Kidney tubule cell (primary cell): ENCODE data around the gene STX11.
A peak's percentile ranks its signal among the peaks of the same experiment; 100 is the strongest.
"Not testable (repeated sequence)": the region's sequence is repeated elsewhere in the genome, so short reads cannot be mapped to it uniquely, and the experiment has no call there.

ENCODE experiments used
- DNase-seq: peaks from one replicate; pipeline ENCODE4 v3.0.0-alpha.2; 2018; ENCODE audit warnings: low spot score

STX11 gene

GRCh38 chr6:144176043-144176442, 25.7 kb downstream of the STX11 start:
- no peak for DNase-seq

DNA sequence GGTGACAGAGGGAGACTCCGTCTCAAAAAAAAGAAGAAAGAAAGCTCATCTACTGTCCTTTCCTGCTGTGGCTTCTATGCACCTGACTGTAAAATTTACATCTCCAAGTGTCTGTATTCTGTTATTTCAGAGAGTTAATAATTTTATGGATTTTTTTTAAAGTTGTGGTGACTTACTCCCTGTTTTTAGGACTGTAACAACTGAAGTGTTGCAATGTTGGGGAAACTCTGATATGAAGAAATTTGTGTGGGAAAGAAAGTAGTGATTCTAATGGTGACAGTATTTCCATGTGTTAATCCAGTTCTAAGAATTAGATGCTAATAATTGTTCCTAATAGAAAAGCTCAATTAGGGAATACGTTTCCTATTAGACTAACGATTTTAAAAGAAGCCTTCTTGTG, 27.4 kb downstream of the STX11 start:
- DNase-seq = no peak

GRCh38 chr6:144178323-144178722, 28.0 kb downstream of the STX11 start:
- DNase-seq = no peak

DNA sequence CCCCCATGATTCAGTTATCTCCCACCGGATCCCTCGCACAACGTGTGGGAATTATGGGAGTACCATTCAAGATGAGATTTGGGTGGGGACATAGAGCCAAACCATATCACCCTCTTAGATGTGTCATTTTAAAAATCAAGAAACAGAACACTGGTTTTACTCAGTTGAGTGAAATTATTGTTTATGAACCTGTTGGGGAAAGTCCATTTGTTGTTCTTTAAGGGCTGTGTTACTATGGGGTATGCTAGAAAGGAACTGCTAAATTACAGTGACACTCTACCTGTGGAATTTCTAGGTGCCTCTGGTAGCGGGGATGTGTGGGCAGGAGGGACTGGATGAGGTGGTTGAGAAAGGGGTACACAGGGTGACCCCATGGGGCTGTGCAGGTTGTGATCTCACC, 28.9 kb downstream of the STX11 start:
- DNase-seq = no peak

- no peak for DNase-seq
These were observed 29.5 kb downstream of the STX11 start for GRCh38 chr6:144179828-144180227.

GRCh38 chr6:144180354-144180753, 30.0 kb downstream of the STX11 start:
- not testable (repeated sequence) for DNase-seq

DNA sequence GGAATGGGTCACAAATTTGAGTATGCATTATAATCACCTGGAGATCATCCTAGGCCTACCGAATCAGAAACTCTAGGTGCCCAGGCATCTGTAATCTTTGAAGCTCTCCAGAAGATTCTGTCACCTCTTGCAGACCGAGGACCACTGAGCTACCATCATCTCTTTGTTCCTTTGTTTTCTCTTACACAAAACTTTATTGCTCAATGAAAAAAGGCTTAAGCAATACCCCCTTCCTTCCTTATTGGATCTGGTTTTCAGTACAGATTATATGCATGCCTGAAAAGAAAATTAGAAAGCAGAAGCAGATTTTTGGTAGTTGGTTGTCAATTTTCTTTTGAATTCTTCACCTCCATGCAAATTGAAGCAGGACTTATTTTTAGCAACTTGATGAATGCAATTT, 31.3 kb downstream of the STX11 start:
- DNase-seq = no peak

- DNase-seq = not testable (repeated sequence)
These were observed 33.9 kb downstream of the STX11 start for GRCh38 chr6:144184186-144184585.

DNA sequence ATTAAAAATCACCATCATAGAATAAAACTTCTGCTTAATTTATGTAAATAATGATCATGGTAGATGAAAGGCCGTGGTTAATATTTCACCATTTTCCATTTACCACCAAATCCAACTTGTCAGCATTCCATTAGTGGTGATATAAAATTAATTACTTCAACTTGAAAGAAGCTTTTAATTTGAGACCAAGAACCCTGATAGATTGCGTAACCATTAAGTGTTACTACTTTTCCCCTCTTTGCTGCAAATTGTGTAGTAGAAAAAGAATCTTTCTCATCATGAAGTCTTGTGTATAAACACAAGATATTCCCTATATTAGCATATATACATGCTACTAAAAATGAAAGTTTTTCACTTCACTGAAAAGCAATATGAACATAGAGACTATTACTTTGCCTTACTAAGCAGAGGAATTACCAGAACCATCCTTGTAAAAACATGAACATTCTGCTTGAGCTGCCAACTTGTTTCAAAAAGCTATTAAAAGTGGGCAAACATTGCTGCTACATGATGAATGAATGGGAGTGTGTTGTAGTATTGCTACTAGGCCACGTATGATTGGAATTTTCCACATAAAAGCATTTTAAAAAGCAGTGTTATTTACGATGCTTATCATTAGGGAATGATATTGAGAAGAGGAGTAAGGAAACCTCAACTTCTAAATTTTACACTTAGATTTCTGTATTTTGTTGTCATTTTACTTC, 35.0 kb downstream of the STX11 start:
- DNase-seq = no peak

GRCh38 chr6:144186817-144187625, 36.7 kb downstream of the STX11 start:
- DNase-seq = no peak

- DNase-seq = no peak
These were observed 39.0 kb downstream of the STX11 start for GRCh38 chr6:144189351-144189750.

DNA sequence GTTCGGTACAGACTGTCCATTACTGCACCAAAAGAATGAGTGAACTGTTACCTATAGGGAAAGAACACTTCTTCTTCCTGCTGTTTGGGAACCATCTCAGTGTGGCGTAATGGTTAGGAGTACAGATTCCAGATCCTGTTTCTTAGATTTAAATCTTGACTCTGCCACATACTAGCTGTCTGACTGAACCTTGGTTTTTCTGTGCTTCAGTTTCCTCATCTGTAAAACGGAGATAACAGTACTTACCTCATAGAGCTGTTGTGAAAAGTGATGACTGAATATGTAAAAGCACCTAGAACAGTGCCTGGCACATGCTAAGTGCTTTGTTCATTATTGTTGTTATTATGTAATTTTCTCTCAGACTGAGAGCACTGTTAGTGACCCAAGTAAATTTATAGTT, 39.8 kb downstream of the STX11 start:
- no peak for DNase-seq

DNA sequence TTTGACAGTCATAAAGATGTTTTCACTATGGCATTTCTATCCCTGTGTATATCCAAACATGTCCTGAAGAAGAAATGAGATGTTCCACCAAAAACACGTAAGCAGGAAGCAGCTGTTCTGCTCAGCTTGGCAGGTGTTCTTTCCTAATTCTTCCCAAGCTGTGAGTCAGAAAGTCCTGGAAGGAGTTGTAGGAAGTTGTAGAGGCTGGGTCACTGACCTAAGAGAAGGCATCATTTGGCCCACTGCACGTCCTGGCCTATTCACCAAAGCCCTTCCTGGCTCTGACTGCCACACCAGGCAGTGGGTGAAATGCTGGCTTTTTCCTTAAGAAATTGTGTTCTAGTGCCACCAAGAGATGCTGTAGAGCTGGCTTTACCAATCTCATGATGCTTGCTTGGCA, 40.3 kb downstream of the STX11 start:
- peak; percentile 79 for DNase-seq

DNA sequence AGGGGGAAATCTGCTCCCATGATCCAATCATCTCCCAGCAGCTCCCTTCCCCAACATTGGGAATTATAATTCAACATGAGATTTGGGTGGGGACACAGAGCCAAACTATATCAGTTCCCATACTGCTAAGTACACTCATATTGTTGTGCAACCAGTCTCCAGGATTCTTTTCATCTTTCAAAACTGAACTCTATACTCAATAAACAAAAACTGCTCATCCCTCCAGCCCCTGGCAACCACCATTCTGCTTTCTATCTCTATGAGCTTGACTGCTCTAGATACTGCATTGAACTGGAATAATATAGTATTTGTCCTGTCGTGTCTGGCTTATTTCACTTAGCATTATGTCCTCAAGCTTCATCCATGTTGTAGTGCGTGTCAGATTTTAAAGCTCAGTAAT, 42.9 kb downstream of the STX11 start:
- no peak for DNase-seq

DNA sequence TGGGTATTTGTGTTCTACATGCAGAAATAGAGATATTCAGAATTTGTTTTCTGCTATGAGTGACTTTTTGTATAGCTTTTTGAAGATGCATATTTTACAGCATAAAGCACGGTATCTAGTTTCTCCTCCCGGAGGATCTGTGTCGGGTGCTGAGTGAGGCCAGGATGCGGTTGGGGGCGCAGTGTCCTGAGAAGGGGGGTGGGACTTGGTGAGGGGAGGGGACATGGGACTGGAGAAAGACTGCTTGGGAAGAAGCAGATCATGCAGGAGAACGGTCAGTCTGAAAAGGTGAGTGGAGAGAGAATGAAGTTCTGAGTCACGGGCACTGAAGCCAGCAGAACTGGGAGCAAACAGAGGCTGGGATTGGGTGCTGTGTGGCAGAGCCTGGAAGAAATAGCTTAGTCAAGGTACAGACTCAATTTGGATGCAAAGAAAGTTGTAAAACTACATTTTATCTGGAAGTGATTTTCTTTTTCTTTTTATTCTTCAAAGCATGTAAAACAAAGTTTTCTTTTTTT, 44.0 kb downstream of the STX11 start:
- DNase-seq = peak; percentile 47

GRCh38 chr6:144195671-144196270, 45.5 kb downstream of the STX11 start:
- DNase-seq = peak; percentile 67

DNA sequence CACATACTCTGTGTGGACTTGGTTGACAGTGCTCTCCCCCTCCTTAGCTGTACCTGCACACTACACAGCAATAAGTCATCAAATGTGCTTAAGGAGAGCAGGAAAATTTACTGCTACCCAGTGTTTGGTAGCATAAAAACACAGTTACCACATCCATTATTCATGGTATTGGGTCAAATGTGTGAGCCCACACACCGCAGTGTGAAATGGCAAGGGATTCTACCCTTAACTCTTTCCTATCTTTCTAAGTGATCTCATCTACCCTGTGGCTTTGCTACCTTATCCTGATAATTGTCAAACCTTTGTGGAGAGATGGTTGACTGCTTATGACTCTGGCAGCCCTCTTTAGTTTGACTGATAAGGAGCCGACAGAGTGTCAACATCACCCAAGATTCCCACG, 47.6 kb downstream of the STX11 start:
- no peak for DNase-seq

- no peak for DNase-seq
These were observed 52.7 kb downstream of the STX11 start for GRCh38 chr6:144202879-144203468.

- DNase-seq = no peak
These were observed 60.8 kb downstream of the STX11 start for GRCh38 chr6:144211160-144211559.

DNA sequence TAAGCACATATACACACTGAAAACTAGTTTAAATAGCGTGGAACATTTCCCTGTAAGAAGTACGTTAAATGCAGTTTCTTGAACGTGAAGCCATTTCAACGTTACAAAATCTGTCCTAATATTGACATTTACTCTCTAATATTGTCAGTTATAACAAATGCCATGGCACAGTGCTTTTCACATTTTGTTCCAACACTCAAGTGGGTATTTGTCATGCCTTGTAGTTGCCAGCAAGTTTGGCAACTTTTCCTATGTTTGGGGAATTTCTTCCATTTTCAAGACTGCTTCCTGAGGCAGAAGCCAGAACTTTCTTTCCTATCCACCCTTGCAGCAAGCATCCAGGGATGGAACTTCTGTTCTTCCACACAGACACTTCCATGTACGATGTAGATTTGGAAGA, 63.0 kb downstream of the STX11 start:
- DNase-seq = no peak

GRCh38 chr6:144214029-144214428, 63.7 kb downstream of the STX11 start:
- no peak for DNase-seq

- DNase-seq = no peak
These were observed 64.5 kb downstream of the STX11 start for GRCh38 chr6:144214622-144215401.
